ENCODE measurements around the gene CDK5R2. TPM values are rescaled to one million over a fixed set of nuclear protein-coding genes. Genes with fewer than 3 reads are reported as not detected.

CDK5R2 gene
- total RNA-seq, 2 donors from 2014 or later: not detected

- H3K4me1 ChIP-seq: peaks cover 3 to 27% of the 10 kb centered on the region in 2 donors
- H3K9me3 ChIP-seq: no peaks in the 10 kb centered on the region
- no peak for DNase-seq (ENCODE audit: low spot score)
- TF ChIP-seq CTCF (IDR thresholded peaks at IDR 0.05): no peak
- H3K27ac ChIP-seq: no peak overlapping the region
- no peaks in the 10 kb centered on the region for H3K36me3 ChIP-seq
- peaks cover 19 to 20% of the 10 kb centered on the region in 2 donors for H3K27me3 ChIP-seq
- H3K4me3 ChIP-seq: peak overlapping the region in 1 of 2 donors; percentile 0
Observed at GRCh38 chr2:219001100-219001576, 41.7 kb downstream of the CDK5R2 start.

GRCh38 chr2:219001577-219002394, 42.3 kb downstream of the CDK5R2 start:
- Histone ChIP-seq H3K4me1 (peaks cover 3 to 21% of the 10 kb centered on the region in 2 donors), H3K27ac (no peak overlapping the region), H3K9me3 (no peaks in the 10 kb centered on the region), H3K27me3 (peaks cover 19 to 20% of the 10 kb centered on the region in 2 donors), H3K36me3 (no peaks in the 10 kb centered on the region), H3K4me3 (peak overlapping the region in 1 of 2 donors; percentile 0)
- TF ChIP-seq CTCF (IDR thresholded peaks at IDR 0.05): no peak
- no peak for DNase-seq (ENCODE audit: low spot score)

- H3K9me3 ChIP-seq: no peaks in the 10 kb centered on the region
- no peak for TF ChIP-seq CTCF (IDR thresholded peaks at IDR 0.05)
- H3K4me1 ChIP-seq: peaks cover 3 to 21% of the 10 kb centered on the region in 2 donors
- no peak overlapping the region for H3K27ac ChIP-seq
- H3K27me3 ChIP-seq: peaks cover 19 to 20% of the 10 kb centered on the region in 2 donors
- H3K4me3 ChIP-seq: peak overlapping the region in 1 of 2 donors; percentile 21
- no peak for DNase-seq (ENCODE audit: low spot score)
- no peaks in the 10 kb centered on the region for H3K36me3 ChIP-seq
Observed at GRCh38 chr2:219002395-219003266, 43.2 kb downstream of the CDK5R2 start.

- peak in 1 of 2 donors; percentile 28 for TF ChIP-seq CTCF (IDR thresholded peaks at IDR 0.05)
- peaks cover 3 to 21% of the 10 kb centered on the region in 2 donors for H3K4me1 ChIP-seq
- no peak overlapping the region for H3K4me3 ChIP-seq
- no peaks in the 10 kb centered on the region for H3K36me3 ChIP-seq
- no peaks in the 10 kb centered on the region for H3K9me3 ChIP-seq
- no peak for DNase-seq (ENCODE audit: low spot score)
- H3K27me3 ChIP-seq: peaks cover 19 to 20% of the 10 kb centered on the region in 2 donors
- no peak overlapping the region for H3K27ac ChIP-seq
Observed at GRCh38 chr2:219003267-219003634, 43.8 kb downstream of the CDK5R2 start.

- Histone ChIP-seq H3K27ac (no peak overlapping the region), H3K4me1 (peaks cover 3 to 21% of the 10 kb centered on the region in 2 donors), H3K4me3 (no peak overlapping the region), H3K9me3 (no peaks in the 10 kb centered on the region), H3K27me3 (peaks cover 19 to 20% of the 10 kb centered on the region in 2 donors), H3K36me3 (no peaks in the 10 kb centered on the region)
- no peak for TF ChIP-seq CTCF (IDR thresholded peaks at IDR 0.05)
- no peak for DNase-seq (ENCODE audit: low spot score)
Observed at GRCh38 chr2:219003979-219004378, 44.5 kb downstream of the CDK5R2 start.

Measured in right atrium auricular region (tissue), 2 donors.